GM19455 (cell line): Measurements from ENCODE around the gene ZRANB3.

ENCODE experiments used
- ATAC-seq: cut with Tn5 transposase; IDR thresholded peaks from one replicate; pipeline ENCODE4 v1.9.1; 2021; ENCODE audit not compliant: unreplicated experiment

Gene ZRANB3

DNA sequence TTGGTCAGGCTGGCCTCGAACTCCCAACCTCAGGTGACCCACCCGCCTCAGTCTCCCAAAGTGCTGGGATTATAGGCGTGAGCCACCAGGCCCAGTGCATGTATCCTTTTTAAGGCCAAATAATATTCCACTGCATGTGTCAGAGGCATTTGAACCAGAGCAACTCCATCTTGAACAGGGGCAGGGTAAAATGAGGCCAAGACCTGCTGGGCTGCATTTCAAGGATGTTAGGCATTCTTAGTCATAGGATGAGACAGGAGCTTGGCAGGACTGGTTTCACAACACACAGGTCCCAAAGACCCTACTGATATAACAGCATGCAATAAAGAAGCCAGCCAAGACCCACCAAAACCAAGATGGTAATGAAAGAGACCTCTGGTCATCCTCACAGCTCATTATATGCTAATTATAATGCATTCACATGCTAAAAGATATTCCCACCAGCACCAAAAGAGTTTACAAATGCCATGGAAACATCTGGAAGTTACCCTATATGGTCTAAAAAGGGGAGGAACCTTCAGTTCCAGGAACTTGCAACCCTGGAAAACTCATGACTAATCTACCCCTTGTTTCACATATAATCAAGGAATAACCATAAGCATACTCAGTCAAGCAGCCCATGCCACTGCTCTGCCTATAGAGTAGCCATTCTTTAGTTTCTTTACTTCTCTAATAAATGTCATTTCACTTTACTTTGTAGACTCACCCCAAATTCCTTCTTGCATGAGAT is 274.3 kb downstream of the ZRANB3 start:
- no peak for ATAC-seq

DNA sequence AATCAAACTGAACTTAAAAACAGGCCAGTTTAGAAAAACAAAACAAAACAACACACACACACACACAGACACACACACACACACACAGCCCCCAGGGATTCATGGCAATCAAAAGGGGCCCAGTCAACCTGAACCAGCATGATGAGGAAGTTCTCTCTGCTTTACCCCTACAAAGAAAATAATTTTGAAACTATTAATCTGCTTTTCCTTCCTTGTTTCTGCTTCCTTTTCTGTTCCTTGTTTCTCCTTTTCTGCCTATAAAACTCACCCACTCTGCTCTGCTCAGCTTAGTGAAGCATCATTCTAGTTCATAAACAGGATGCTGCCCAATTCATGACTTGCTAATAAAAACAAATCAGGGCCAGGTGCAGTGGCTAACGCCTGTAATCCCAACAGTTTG is 275.8 kb downstream of the ZRANB3 start:
- ATAC-seq, result no peak

DNA sequence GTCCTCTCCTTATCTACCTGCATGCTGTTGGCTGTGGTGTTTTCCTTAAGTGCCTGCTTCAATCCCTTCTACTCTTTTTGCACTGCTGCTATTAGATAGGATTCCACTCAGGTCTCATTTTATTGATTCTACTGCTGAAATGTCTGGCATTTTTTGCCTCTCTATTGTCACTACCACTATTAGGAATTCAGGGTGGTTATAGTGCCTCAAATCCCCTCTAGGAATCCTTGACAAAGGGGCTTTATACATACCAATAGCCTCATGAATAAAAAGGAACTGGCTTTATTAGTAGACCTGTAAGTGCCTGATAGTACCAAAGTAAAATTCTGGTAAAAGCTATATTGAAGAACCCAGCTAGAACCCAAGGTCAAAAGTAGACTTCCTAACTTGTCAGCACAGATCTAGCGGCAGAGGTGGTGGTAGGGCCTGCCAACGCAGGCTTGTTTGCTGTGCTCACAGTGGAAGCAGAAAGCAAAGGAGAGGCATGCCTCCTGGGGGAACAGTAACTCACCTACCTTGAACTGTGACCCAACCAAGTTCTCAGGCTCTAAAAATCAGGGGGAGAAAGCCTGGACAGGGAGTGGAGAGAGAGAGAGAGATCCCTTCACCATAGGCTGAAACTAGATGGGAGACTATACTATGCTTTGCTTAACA is 278.1 kb downstream of the ZRANB3 start:
- no peak for ATAC-seq

DNA sequence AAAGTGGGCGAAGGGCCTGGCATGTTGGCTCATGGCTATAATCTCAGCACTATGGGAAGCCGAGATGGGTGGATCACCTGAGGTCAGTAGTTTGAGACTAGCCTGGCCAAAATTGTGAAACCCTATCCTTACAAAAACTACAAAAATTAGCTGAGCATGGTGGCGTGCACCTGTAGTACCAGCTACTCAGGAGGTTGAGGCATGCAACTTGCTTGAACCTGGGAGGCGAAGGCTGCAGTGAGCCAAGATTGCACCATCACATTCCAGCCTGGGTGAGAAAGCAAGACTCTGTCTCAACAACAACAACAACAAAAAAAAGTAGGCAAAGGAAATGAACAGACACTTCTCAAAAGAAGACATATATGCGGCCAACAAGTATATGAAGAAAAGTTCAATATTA is 282.4 kb downstream of the ZRANB3 start:
- no peak for ATAC-seq

DNA sequence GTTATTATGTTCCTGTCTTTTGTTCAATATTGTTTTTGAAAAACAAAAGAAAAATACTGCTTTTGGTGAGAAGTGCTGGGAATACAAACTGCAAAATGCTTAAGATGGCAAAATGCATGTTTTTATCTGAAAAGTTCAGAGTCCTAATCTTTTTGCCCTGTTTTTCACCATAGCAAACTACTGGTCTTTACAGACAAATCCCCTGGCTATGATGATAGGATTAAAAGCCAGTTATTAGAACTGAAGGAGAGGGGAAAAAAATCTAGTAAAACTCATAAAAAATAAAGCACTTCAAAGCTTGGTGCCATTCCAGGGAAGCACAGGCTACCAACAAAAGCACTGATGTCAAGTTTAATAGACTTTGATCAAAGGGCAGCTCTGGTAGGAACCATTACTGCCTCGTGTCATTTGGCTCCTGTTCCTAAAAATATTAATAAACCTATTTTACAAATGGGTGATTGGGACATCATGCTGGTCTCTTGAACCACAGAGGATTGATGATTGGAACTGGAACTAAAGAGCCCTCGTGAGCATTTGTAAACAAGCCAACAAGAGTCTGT is 284.2 kb downstream of the ZRANB3 start:
- no peak for ATAC-seq

DNA sequence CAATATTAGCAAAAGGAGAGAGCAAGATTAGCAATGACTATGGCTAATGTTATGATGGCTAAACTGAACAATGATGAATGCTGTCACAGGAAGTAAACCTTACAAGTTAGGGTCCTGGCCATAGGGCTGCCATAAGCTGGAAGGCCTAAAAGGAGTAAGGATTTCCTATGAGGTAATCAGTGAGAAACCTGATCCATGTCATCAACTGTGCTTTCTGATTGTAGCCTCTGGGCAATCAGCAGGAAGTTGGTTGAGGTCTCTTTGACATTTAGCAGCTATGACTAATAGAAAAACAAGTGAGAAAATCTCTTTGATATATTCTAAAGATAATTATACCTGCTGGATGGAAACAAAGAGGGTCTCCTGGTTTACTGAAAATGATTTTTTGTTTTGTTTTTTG is 285.9 kb downstream of the ZRANB3 start:
- ATAC-seq, result no peak

DNA sequence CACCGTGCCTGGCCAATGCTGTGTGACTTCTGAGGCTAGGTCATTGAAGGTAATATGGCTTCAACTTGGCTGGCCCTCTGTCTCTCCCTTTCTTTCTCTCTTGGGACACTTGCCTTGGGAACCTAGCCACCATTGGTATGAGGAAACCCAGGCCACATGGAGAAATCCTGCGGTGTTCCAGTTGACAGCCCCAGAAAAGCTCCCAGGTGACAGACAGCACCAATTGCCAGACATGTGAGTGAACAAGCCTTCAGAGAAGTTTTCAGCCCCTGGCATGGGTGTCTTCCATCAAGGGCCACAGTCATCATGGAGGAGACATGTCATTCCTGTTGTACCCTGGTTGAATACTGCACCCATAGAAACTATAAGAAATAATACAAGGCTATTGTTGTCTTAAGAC is 292.4 kb downstream of the ZRANB3 start:
- ATAC-seq, result no peak

DNA sequence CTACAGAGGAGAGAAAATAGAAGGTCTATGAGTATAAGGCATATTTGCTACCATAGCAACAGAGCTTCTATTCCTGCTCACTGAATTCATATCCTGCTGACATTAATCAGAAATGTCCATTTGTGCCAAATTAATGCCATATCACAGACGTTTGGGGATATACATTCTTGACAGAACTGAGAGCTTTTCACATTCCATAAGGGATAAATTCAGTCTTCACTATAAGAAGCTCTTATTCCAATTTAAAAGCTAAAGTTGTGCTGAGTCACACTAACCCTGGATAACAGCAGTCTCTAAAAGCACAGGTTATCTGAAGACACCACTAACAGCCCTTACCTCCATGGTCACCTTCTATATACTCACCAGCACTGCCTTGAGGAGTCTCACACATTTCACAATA is 300.9 kb downstream of the ZRANB3 start:
- no peak for ATAC-seq

DNA sequence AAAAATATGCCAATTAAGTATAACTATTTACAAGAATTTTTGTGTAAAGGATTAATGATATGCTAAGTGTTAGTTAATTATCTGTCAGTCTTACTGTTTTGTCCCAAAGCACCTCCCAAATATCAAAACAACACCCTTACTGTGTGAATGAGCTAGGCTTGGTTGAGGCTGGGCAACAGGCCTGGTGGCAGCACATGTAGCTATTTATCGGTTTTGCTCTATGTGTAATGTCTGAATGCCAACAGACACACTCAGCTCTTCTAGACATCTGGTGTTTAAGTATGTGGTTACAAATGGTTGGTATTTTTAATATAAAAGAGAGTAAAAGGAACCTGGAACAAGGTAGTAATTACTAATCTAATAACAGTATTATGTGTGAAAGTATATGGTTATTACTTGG is 303.6 kb downstream of the ZRANB3 start:
- no peak for ATAC-seq

DNA sequence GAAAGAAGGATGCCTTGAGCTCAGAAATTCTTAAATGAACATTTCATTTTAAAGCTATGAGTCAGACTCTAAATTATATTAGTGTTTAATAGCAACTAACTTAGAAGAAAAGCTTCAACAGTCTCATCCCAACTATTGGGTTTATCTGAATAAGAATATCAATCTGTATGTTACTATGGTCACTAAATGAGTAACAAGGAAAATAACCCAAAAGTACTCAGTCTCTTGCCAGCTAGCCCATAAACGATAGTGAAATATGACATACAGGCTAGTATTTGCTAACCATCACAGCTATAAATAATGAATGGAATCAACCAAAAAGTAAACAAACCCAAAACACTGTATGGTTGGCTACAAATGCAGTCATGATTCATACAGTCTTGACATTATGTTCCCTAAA is 304.1 kb downstream of the ZRANB3 start:
- ATAC-seq, result no peak

DNA sequence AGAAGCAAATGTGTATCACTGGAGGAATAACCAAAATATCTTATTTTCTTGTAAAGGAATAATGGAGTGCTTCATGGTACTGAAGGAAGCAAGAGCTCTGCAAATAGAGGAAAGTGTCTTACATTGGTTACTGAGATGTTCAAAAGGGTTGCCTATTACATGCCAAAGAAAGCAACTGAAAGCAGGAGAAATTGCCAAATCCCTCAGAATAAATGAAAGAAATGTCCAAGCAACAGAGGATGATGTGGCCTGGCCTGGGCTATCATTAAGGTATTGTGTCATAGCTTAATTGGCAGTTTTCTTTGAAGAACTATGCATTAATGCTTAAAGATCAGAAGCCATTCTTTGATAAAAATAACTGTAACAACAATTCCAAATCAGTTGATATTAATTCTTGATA is 305.2 kb downstream of the ZRANB3 start:
- no peak for ATAC-seq

DNA sequence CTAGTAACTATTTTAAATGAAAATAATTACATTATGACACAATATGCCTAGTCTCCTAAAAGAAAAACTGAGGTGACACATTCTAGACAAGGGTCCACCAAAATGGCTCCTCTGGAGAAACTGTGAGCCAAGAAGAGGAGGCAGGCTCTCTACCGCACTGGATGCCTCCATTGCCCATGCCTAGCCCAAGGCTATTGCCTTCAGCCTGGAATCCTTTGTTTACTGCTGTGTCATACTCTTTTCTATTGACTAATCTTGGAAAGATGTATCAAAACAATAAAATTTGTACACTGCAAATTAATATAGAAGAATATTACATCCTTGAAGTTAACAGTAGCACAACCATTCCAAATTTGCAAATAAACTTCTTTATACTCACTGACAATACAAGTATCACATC is 311.8 kb downstream of the ZRANB3 start:
- no peak for ATAC-seq

DNA sequence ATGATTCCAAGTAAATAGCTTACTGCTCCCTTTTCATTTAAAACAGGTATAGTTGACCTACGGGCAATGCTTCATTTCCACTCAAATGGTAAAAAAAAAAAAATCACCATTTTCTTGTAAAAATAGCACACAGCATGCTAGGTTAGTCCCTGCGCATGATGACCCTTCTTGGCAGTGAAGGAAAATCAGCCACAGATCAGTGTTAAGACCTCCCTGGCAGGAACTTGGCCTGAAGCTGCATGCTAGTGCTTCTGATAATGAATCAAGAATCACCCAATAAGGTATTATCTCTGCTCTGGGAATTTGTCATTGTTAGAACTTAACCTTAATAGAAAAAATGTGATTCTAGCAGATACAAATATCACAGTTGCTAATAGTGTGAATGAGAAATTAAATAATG is 312.6 kb downstream of the ZRANB3 start:
- ATAC-seq, result no peak

DNA sequence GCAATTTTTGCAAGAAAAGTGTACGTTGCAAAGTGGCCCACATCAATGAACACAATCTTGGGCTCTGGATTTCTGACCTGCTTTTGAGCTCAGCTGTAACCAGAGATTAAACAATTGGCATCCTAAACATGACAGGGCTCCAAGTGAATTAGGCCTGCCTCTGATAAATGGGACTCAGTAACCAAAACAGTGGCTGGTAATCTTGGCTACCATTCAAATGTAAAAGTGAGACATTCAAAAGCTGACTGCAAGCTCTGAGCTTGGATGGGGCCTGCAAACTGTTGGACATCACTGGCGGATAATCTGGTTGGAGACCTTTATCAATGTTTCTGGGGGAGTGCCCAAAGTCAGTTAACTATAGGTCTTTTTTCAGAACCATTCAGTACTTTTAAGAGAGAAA is 318.3 kb downstream of the ZRANB3 start:
- ATAC-seq, result no peak

DNA sequence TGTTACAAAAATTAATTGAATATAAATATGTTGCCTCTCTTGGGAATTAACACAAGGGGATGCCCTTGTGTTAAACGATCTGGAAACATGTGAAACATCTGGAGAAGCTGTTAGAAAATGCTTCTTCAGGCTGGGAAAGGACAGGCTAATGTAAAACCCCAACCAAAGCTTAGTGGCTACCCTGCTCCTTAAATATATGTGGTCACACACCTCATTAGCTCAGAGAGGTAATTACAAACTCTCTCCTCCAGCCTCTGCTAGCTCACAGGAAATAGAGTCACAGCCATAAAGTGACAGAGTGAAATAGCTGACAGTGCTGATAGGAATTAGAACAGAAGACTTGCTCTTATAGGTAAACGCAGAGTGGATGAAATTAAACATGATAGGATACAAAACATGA is 323.0 kb downstream of the ZRANB3 start:
- ATAC-seq, result no peak

DNA sequence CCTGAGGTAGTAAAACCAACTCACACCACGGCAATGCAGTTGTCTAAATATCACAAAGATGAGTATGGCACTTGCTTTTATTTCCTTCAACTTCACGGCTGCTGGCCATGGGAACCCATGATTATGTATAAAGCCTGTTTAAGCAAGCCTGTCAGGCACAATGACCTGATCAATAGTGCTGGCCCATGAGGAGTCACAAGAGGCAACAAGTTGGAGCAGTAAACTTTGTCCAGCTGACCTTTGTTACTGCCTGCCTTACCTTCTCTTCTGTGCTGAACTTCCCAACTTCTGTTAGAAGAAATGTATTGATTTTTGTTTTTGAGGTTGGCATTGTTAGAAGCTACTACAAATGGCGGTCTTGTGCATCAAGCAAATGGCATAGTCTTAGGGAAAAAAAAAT is 327.1 kb downstream of the ZRANB3 start:
- no peak for ATAC-seq

DNA sequence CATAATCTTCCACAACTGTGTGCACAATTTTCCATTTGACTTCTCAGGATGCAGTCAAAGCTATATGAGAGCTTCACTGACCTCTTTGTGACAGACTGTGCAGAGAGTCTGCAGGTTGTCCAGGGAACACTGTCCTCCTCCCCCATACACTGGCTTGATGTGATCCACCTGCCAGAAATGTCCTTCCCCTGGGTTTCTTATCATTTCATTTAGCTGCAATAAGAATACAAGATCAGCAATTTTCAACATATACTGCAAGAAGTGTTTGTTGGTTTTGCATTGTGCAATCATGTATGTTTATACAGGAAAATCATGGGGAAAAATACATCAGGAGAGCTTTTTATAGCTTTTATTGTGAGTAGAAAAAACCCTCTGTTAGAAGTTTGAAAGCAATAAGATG is 328.3 kb downstream of the ZRANB3 start:
- ATAC-seq, result no peak

DNA sequence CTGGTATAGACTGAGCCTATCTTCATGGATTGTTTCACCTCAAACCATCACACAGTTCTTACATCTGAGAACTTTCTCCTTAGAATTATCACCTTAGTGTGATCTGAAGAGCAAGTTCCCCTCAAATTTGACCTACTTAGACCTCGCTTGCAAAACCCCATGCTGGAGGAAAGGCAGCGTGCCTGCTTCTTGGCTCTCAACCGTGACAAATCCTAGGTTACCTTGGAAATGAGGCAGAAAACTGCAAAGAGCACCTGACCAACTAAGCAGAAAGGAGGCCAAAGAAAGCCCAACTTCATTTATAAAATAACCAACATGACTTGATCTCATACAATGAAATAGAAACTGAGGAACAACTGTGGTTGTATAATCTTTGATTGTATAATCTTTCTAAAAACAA is 332.5 kb downstream of the ZRANB3 start:
- no peak for ATAC-seq

DNA sequence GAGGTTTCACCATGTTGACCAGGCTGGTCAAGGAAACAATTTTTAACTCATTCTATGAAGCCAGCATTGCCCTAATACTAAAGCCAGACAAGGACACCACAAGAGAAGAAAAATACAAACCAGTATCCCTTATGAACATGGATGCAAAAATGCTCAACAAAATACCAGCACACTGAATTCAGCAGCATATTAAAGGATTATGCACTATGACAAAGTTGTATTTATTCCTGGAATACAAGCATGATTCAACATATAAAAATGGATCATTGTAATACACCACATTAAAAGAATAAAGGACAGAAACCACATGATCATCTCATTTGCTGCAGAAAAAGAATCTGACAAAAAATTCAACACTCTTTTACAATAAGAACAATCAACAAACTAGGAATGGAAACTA is 340.2 kb downstream of the ZRANB3 start:
- ATAC-seq, result no peak

DNA sequence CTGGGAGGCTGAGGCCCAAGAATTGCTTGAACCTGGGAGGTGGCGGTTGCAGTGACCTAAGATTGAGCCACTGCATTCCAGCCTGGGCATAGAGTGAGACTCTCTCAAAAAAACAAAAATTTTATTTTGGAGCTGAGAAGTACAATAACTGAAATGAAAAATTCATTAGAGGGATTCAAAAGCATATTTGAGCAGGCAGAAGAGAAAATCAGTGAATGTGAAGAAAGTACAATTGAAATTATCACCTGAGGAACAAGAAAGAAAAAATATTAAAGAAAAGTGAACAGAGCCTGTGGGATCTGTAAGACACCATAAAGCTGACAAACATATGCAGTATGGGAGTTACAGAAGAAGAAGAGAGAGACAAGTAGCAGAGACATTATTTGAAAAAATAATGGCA is 341.9 kb downstream of the ZRANB3 start:
- no peak for ATAC-seq

DNA sequence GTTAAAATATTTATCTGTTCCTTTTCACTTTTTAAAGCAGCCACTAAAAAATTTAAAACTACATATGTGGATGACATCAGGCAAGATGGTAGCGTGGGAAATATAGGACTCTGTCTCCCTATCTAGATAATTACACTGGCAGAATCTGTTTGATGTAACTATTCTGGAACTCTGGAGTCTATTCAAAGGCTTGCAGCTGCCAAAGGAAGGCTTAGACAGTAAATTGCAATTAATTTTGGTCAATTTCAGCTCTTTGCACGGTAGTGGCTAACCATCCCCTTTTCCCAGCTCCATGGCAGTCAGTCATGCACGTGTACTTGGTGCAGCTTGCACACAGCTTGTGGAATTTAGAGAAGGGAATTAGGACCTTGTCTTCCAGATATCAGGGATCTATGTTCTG is 343.7 kb downstream of the ZRANB3 start:
- no peak for ATAC-seq

DNA sequence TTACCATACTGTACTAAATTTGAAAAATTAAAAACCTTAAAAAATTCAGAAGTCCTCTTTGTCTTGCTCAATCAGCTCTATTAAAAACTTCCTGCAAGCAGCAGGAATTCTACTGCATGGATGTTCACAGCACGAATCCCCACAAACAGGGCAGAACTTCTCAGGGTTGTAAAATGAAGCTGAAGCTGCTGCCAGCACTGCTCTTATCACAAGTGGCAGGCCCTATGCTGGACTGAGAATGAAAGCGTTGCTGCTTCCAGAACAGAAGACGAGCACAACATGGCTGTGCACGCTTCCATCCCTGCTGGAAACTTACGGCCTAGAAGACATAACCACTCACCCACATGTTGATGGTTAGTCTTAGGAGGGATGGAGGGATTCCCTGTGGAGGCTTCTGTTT is 345.0 kb downstream of the ZRANB3 start:
- no peak for ATAC-seq

DNA sequence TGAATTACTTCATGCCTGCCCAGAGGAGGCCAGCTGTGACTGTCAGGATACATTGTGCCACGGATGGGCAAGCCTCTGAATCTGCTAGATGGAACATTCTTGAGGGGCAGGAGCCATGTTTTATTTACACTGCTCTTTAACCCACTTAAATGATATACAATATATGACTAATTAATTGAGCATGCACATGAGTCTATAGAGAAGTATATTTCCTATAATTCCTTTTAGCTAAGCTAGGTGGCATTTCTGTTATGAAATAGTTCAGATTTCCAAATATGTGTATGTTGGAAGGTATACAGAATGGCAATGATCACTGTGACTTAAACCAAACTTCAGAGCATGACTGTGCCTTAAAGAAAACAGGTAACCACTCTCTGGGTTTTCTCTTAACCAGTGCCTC is 347.2 kb downstream of the ZRANB3 start:
- no peak for ATAC-seq
